T-cell (primary cell): ENCODE results near the gene B9D1. TPM values are rescaled to one million over a fixed set of nuclear protein-coding genes. Genes with fewer than 3 reads are reported as not detected.
A peak's percentile ranks its signal among the peaks of the same experiment; 100 is the strongest.

Source experiments
- ATAC-seq, 4 experiments: fragments of 200-7000 bp in 3 of 4; fragments of 150-1000 bp in 1 of 4; cut with Tn5 transposase; replicated peaks in 1 of 4; 1 replicate in 3 of 4; 2 replicates in 1 of 4; pipeline ENCODE4 v1.10.0; 2021; ENCODE audit warnings: moderate library complexity in 3 of 4, mild to moderate bottlenecking in 2 of 4, moderate number of reproducible peaks in 1 of 4
- CTCF ChIA-PET, 2 donors: fragments of 300-600 bp; sonication (Branson Sonifier 250); formaldehyde crosslinking; loops; one replicate each; lab custom pipeline; 2022; ENCODE audit warnings: antibody characterized with exemption in 2 of 2; lab: Charles Lee
- POLR2A ChIA-PET, 2 donors: fragments of 300-600 bp; sonication (Branson Sonifier 250); formaldehyde crosslinking; loops; one replicate each; lab custom pipeline; 2022; ENCODE audit warnings: antibody characterized with exemption in 2 of 2; lab: Charles Lee
- DNase-seq, 35 experiments: peaks; one replicate each; pipeline versions ENCODE4 v3.0.0 to v3.0.0-alpha.2; 2013 to 2023
- H3K27ac ChIP-seq: one replicate; pipeline ENCODE4 v1.5.1; 2013; ENCODE audit warnings: low read length
- H3K27me3 ChIP-seq, 2 experiments: replicated peaks in 1 of 2; 1 replicate in 1 of 2; 2 replicates in 1 of 2; pipeline versions ENCODE4 v1.6.1 to v1.7.0; 2013; ENCODE audit warnings: low read length in 1 of 2, mixed read lengths in 1 of 2; ENCODE audit not compliant: control insufficient read depth in 2 of 2, insufficient read depth in 2 of 2; ENCODE audit errors: extremely low read depth in 1 of 2
- H3K36me3 ChIP-seq, 2 donors: 1 replicate in 1 of 2; 2 replicates in 1 of 2; pipeline versions ENCODE4 v1.6.1 to v1.7.0; 2013; ENCODE audit warnings: low read length in 1 of 2; ENCODE audit not compliant: control insufficient read depth in 2 of 2, insufficient read depth in 1 of 2; ENCODE audit errors: extremely low read depth in 1 of 2
- H3K4me1 ChIP-seq, 2 experiments: 1 replicate in 1 of 2; 2 replicates in 1 of 2; pipeline versions ENCODE4 v1.6.1 to v1.7.0; 2013; ENCODE audit warnings: low read length in 2 of 2, mixed read lengths in 1 of 2; ENCODE audit not compliant: insufficient read depth in 2 of 2, control insufficient read depth in 1 of 2; ENCODE audit errors: extremely low read depth in 1 of 2
- H3K4me3 ChIP-seq, 2 donors: 1 replicate in 1 of 2; 2 replicates in 1 of 2; pipeline versions ENCODE4 v1.5.1 to v1.7.0; 2013; ENCODE audit warnings: mild to moderate bottlenecking in 2 of 2, low read length in 1 of 2, moderate library complexity in 1 of 2; ENCODE audit not compliant: control insufficient read depth in 1 of 2; ENCODE audit errors: extremely low read depth in 1 of 2
- H3K9me3 ChIP-seq: 2 replicates; pipeline ENCODE4 v1.7.0; 2013
- H3K27ac Mint-ChIP-seq, 2 donors: one replicate each; pipeline ENCODE4 v1.8.0; 2020 to 2021; ENCODE audit warnings: mild to moderate bottlenecking in 2 of 2, mixed read lengths in 2 of 2
- H3K27me3 Mint-ChIP-seq, 2 donors: one replicate each; pipeline ENCODE4 v1.8.0; 2021 to 2022; ENCODE audit warnings: mixed read lengths in 2 of 2
- H3K36me3 Mint-ChIP-seq: one replicate; pipeline ENCODE4 v1.8.0; 2021; ENCODE audit warnings: mixed read lengths
- H3K4me1 Mint-ChIP-seq, 3 donors: one replicate each; pipeline ENCODE4 v1.8.0; 2020 to 2022; ENCODE audit warnings: mixed read lengths in 3 of 3, mild to moderate bottlenecking in 1 of 3
- H3K4me3 Mint-ChIP-seq, 3 donors: one replicate each; pipeline ENCODE4 v1.8.0; 2020 to 2022; ENCODE audit warnings: mild to moderate bottlenecking in 3 of 3, mixed read lengths in 3 of 3, moderate library complexity in 3 of 3
- H3K9me3 Mint-ChIP-seq, 3 donors: one replicate each; pipeline ENCODE4 v1.8.0; 2020 to 2022; ENCODE audit warnings: mixed read lengths in 3 of 3
- WGBS: methylation state at CpG from one replicate; pipeline ENCODE4 v1.1.5; 2013; ENCODE audit warnings: missing lambda C conversion rate; ENCODE audit not compliant: insufficient coverage; 5-methylcytosine and 5-hydroxymethylcytosine counted together
- total RNA-seq, 35 experiments: library from RNA in 6 of 35; stranded (reverse) in 6 of 35; fragments of 120-200 nt in 1 of 35; gene quantifications; one replicate each; pipeline versions ENCODE4 v1.2.1 to v1.2.4 and lab custom pipeline; 2013 to 2026

Gene B9D1
- total RNA-seq, 5 donors from 2014 or later (not counting 1 experiment from before 2014, with no cell fraction given) = 1.2 to 2.5 (median 2.1) TPM

DNA sequence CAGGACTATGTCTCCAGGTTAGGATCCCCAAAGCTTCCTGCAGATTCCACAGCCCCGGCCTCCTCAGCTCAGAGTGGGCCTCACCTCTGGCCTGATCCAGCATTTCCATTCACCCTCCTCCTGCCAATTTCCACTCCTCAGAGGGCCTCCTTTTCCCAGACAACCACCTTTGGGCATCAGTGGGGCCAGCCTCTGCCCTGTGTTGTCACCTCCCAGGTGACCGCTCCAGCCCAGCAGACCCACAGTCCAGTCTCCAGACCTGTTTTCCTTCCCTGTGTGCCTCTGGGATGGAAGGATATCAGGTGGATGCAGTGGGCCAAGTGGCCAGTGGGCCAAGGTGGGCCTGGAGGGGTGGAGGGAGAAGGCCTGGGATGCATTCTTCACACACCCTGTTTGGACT is 32.7 kb downstream of the B9D1 start:
- H3K27me3 ChIP-seq = peaks cover 0 to 22% of the 10 kb centered on the region in 2 experiments
- no peaks in the 10 kb centered on the region for H3K4me1 ChIP-seq
- ChIA-PET CTCF (no interaction called here), POLR2A (no interaction called here)
- H3K36me3 Mint-ChIP-seq = no peaks in the 10 kb centered on the region
- no peak overlapping the region for H3K27ac Mint-ChIP-seq
- peaks cover 0 to 12% (median 8%) of the 10 kb centered on the region in 3 donors for H3K9me3 Mint-ChIP-seq
- no peak overlapping the region for H3K4me3 Mint-ChIP-seq
- H3K9me3 ChIP-seq = no peaks in the 10 kb centered on the region
- WGBS = 100% methylated on average over 1 of the region's 2 CpGs
- ATAC-seq = no peak
- H3K27ac ChIP-seq = no peak overlapping the region
- no peak overlapping the region for H3K4me3 ChIP-seq
- peak in 1 of 35 experiments; percentile 12 for DNase-seq
- H3K27me3 Mint-ChIP-seq = no peaks in the 10 kb centered on the region
- H3K4me1 Mint-ChIP-seq = no peaks in the 10 kb centered on the region
- H3K36me3 ChIP-seq = no peaks in the 10 kb centered on the region

GRCh38 chr17:19329136-19329535 is 33.4 kb downstream of the B9D1 start:
- Histone ChIP-seq H3K4me3 (no peak overlapping the region), H3K27ac (no peak overlapping the region), H3K36me3 (no peaks in the 10 kb centered on the region), H3K4me1 (no peaks in the 10 kb centered on the region), H3K9me3 (no peaks in the 10 kb centered on the region), H3K27me3 (peaks cover 0 to 17% of the 10 kb centered on the region in 2 experiments)
- DNase-seq (no peak), ATAC-seq (no peak)
- Mint-ChIP-seq H3K4me3 (no peak overlapping the region), H3K4me1 (no peaks in the 10 kb centered on the region), H3K27ac (no peak overlapping the region), H3K36me3 (no peaks in the 10 kb centered on the region), H3K27me3 (no peaks in the 10 kb centered on the region), H3K9me3 (peaks cover 0 to 12% (median 8%) of the 10 kb centered on the region in 3 donors)
- ChIA-PET CTCF (no interaction called here), POLR2A (no interaction called here)
- 100% methylated on average over 1 of the region's 2 CpGs for WGBS

DNA sequence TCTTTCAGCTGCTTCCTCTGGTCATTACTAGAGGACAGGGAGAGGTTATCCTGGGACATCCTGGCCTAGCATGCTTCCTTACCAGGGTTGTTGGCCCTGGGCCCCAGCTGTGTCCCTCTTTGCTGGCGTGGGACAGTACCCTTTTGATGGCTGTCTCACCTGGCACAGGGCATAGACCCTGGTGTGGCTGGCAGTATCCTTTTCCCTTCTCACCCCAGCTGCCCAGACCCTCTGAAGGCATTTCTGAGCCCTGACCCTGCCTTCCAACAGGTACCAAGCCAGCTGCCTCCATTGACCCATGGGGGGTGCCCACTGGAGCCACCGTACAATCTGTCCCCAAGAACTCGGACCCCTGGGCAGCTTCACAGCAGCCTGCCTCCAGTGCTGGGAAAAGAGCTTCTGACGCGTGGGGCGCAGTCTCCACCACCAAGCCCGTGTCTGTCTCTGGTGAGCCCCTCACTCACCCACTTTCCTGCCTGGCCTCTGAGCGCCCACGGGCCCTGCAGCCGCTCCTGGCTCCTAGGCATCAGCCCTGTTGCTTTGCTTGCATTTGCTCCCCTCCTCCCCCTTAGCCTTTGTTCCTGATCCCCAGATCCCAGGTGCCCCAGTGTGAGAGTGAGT is 34.0 kb downstream of the B9D1 start:
- H3K27ac ChIP-seq = no peak overlapping the region
- no peaks in the 10 kb centered on the region for H3K36me3 ChIP-seq
- no peaks in the 10 kb centered on the region for H3K4me1 Mint-ChIP-seq
- ChIA-PET POLR2A (no interaction called here), CTCF (no interaction called here)
- no peak overlapping the region for H3K4me3 ChIP-seq
- H3K9me3 Mint-ChIP-seq = peaks cover 0 to 12% (median 8%) of the 10 kb centered on the region in 3 donors
- no peak overlapping the region for H3K4me3 Mint-ChIP-seq
- WGBS = 84% methylated on average over 7 of the region's 10 CpGs
- no peaks in the 10 kb centered on the region for H3K4me1 ChIP-seq
- no peak for DNase-seq
- H3K9me3 ChIP-seq = no peaks in the 10 kb centered on the region
- no peaks in the 10 kb centered on the region for H3K27me3 Mint-ChIP-seq
- H3K27ac Mint-ChIP-seq = no peak overlapping the region
- peaks cover 0 to 14% of the 10 kb centered on the region in 2 experiments for H3K27me3 ChIP-seq
- peaks cover 3% of the 10 kb centered on the region for H3K36me3 Mint-ChIP-seq
- no peak for ATAC-seq

DNA sequence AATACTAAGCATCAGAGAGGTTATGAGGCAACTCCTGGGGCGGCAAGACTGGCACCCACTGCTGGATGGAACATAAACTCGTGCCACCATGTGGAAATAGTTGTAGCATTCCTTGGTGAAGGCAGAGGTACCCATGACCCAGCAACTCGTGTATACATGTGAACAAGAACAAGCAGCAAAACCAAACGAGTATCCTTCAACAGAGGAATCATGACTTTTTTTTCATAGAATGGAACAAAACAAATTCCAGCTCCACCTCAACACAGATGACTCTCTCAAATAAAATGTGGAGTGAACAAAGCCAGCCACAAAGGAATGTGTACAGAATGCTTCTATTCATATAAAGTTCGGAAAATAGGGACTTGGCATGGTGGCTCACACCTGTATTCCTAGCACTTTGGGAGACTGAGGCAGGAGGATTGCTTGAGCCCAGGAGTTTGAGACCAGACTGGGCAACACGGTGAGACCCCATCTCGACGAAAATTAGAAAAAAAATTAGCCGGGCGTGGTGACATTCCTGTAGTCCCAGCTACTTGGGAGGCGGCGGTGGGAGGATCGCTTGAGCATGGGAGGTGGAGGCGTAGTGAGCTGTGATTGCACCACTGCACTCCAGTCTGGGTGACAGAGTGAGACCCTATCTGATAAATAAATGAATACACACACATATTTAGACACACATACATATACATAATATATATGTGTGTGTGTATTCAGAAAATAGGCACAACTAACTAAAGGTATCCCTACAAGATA is 35.3 kb downstream of the B9D1 start:
- no peaks in the 10 kb centered on the region for H3K27me3 Mint-ChIP-seq

GRCh38 chr17:19325542-19325941 is 37.0 kb downstream of the B9D1 start:
- H3K27ac Mint-ChIP-seq = no peak overlapping the region
- H3K27me3 ChIP-seq = peaks cover 3 to 17% of the 10 kb centered on the region in 2 experiments
- no peak overlapping the region for H3K27ac ChIP-seq
- CTCF ChIA-PET = no interaction called here
- H3K27me3 Mint-ChIP-seq = peaks cover 0 to 5% of the 10 kb centered on the region in 2 donors
- H3K4me1 ChIP-seq = no peaks in the 10 kb centered on the region
- no peak for ATAC-seq
- H3K4me3 Mint-ChIP-seq = no peak overlapping the region
- H3K4me3 ChIP-seq = no peak overlapping the region
- no peaks in the 10 kb centered on the region for H3K36me3 ChIP-seq
- peaks cover 6% of the 10 kb centered on the region for H3K36me3 Mint-ChIP-seq
- no peak for DNase-seq
- no peaks in the 10 kb centered on the region for H3K9me3 ChIP-seq
- no peaks in the 10 kb centered on the region for H3K4me1 Mint-ChIP-seq
- peaks cover 0 to 12% (median 8%) of the 10 kb centered on the region in 3 donors for H3K9me3 Mint-ChIP-seq
- POLR2A ChIA-PET = no interaction called here

More for the DNA sequence above, 35.3 kb downstream of the B9D1 start:
- DNase-seq (no peak), ATAC-seq (no peak)
- no peaks in the 10 kb centered on the region for H3K4me1 ChIP-seq
- H3K9me3 Mint-ChIP-seq = peaks cover 0 to 12% (median 8%) of the 10 kb centered on the region in 3 donors
- CTCF ChIA-PET = no interaction called here
- 83% methylated on average over 7 of the region's 14 CpGs for WGBS
- no peak overlapping the region for H3K4me3 ChIP-seq
- no peaks in the 10 kb centered on the region for H3K4me1 Mint-ChIP-seq
- H3K27ac ChIP-seq = no peak overlapping the region
- H3K36me3 Mint-ChIP-seq = peaks cover 6% of the 10 kb centered on the region
- no peaks in the 10 kb centered on the region for H3K36me3 ChIP-seq
- H3K27me3 ChIP-seq = peaks cover 0 to 9% of the 10 kb centered on the region in 2 experiments
- H3K4me3 Mint-ChIP-seq = no peak overlapping the region
- POLR2A ChIA-PET = interaction anchor here in 1 of 2 donors (0.6 kb wide), 1 partner anchor 53 kb away, joined by 3 read pairs; no protein-coding TSS in a partner anchor
- H3K9me3 ChIP-seq = no peaks in the 10 kb centered on the region
- H3K27ac Mint-ChIP-seq = no peak overlapping the region

GRCh38 chr17:19322861-19323260 is 39.7 kb downstream of the B9D1 start:
- peaks cover 5 to 16% of the 10 kb centered on the region in 2 experiments for H3K27me3 ChIP-seq
- no peaks in the 10 kb centered on the region for H3K9me3 ChIP-seq
- ChIA-PET CTCF (interaction anchor here in 1 of 2 donors (0.6 kb wide), 1 partner anchor 430 kb away, joined by 3 read pairs; no protein-coding TSS in a partner anchor), POLR2A (no interaction called here)
- Mint-ChIP-seq H3K27ac (no peak overlapping the region), H3K36me3 (peaks cover 6% of the 10 kb centered on the region), H3K9me3 (peaks cover 0 to 12% (median 8%) of the 10 kb centered on the region in 3 donors), H3K27me3 (peaks cover 0 to 5% of the 10 kb centered on the region in 2 donors), H3K4me1 (no peaks in the 10 kb centered on the region), H3K4me3 (no peak overlapping the region)
- DNase-seq (no peak), ATAC-seq (no peak)
- no peak overlapping the region for H3K27ac ChIP-seq
- 80% methylated on average over 1 of the region's 1 CpG for WGBS
- no peaks in the 10 kb centered on the region for H3K4me1 ChIP-seq
- no peaks in the 10 kb centered on the region for H3K36me3 ChIP-seq
- H3K4me3 ChIP-seq = no peak overlapping the region
